GM19395 (cell line): ENCODE data around the gene SAP25.
A peak's percentile ranks its signal among the peaks of the same experiment; 100 is the strongest.
"Not testable (repeated sequence)": the region's sequence is repeated elsewhere in the genome, so short reads cannot be mapped to it uniquely, and the experiment has no call there.

Experiments used
- ATAC-seq: cut with Tn5 transposase; IDR thresholded peaks from one replicate; pipeline ENCODE4 v1.9.1; 2021; ENCODE audit warnings: mild to moderate bottlenecking, moderate library complexity; ENCODE audit not compliant: unreplicated experiment

The SAP25 gene

DNA sequence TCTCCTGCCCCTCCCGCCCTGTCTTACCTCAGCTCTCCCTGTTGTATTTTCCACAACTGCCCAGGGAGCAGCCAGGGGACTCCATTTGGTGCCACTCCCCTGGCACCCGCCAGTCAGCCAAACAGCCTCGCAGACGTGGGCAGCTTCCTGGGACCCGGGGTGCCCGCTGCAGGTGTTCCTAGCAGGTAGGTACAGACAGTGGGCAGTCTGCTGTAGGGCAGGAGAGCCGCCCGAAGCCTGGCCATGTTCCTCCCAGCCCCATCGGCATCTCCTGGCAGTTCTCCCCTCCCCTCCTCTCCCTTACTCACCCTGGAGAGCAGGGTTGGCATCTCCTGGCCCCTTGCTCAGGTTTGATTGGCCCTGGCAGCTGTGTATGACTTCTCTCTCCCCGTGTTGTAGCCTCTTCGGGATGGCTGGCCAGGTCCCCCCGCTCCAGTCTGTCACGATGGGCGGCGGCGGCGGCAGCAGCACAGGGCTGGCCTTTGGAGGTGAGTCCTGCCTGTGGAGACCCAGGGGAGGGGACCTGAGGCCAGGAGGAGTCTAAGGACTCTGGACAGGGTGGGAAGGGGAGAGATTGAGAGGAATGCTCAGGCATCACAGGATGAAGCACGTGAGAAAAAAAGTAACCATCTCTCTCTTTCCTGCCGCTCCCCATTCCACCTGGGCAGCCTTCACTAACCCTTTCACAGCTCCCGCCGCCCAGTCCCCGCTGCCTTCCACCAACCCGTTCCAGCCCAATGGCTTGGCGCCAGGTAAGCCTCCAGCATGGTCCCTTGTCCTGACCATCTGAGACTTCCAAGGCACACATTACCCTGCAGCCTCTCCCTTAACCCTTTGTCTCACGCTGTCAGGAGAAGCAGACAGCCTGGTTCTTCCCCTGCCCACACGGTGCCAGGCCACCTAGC is 11.3 kb downstream of the SAP25 start:
- no peak for ATAC-seq

DNA sequence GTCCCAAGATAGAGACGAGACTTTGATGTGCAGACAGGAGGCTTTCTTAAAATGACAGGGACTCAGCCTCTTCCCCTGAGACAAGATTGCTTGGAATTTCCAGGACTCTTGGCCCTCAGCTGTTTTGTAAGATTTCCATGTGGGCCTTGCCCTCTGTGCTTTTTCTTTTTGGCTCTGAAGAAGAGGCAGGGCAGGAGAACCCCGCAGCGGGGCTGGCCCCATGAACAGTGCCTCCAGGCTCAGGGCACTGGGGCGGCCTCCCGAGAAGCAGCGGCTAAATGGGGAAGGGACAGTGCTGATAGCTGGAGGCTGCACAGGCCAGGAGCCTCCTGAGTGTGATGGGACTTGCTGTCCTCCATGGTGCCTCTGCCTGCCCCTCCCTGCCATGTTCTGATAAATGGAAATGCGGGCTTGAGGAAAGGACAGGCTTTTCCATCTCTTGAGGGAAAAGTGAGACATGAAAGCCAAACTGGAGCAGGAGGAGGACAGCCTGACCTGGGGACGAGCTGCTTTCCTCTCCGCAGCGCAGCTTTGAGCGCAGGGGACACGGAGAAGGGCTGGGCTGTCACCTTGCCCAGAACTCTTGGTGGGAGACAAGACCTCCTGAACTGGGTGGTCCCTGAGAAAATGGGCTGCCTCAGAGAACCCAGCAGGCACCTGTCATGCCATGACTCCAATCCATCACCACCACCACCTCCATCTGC is 12.1 kb downstream of the SAP25 start:
- no peak for ATAC-seq

DNA sequence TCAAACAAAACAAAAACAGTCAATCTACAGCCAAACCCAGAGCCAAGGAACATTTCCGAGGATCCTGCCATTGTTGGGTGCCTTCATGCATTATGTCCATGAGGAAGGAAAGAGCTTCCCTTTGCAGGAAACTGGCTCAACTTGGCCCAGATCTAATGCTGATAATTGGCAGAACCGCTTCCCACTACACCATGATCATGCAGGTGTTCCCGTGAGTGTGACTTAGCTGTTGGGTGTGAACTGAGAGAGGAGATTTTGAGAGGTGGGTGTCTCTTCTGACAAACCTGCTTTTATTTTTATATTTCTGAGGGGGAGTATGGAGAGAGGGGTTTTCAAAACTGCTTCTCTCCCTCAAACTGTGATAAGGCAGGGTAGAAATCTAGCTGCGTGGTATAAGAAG is 14.6 kb downstream of the SAP25 start:
- peak; percentile 14 for ATAC-seq

DNA sequence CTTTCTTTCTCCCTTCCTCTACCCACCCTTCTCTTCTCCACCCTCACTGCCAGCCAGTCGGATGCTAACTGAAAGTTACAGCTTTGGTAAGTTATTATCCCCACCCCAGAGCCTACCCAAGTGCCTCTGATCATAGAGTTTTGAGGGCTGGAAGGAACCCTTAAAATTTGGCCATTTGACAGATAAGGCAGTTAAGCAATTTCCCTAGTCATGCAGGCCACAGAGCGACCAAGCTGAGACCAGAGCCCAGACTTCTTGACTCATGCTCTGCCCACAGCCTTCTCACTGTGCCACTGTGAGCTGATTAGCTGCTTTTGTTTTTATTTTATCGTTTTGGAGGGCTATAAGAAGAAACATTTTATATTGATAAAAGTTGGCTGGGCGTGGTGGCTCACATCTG is 17.2 kb downstream of the SAP25 start:
- no peak for ATAC-seq

DNA sequence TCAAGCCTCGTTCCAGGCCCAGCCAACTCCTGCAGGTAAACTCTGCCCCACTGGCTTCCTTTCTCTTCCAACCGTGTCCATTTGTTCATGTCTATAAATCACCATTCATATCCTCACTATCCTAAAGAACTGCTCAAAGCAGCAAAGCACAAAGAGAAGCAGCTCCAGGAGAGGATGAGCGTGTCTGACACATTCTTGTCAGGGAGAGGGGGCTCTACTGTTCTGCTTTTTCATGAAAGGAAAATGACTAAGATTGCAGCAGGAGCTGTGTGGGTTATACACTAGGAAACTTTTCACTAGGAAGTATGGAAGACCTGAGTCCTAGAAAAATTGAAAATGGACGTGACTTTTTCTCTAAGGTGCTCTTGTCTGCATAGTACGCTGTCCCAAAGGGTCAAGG is 18.0 kb downstream of the SAP25 start:
- ATAC-seq, result no peak

DNA sequence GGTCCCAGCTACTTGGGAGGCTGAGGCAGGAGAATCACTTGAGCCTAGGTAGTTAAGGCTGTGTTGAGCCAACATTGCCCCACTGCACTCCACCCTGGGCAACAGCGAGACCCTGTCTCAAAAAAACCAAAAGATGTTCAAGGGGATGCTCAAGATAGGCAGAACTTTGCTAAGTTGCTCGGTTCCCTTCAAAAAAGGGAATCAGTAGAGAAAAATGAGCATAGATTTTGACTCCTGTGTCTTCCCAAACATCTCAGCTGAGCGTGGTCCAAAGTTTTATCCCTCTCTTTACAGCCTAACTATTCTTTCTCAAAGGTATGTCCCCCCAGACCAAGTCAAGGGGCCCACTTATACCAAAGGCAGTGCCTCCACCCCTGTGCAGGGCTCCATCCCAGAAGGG is 20.7 kb downstream of the SAP25 start:
- no peak for ATAC-seq

DNA sequence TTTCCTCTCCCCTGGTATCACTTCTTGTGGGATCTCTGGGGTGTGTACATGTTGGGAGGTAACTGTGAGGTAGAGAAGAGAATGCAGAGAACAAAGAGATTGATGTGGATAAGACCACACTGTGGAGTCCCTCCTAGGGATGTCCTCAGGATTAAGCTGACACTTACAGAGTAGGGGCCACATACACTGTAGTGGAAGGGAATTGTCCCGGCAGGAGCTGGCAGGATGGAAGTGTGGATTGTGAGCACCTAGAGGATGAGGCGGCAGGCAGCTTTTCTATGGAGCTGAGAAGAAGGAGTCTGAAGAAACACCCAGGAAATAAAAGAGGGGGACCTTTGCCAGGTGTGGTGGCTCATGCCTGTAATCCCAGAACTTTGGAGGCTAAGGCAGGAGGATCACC is 21.2 kb downstream of the SAP25 start:
- no peak for ATAC-seq

DNA sequence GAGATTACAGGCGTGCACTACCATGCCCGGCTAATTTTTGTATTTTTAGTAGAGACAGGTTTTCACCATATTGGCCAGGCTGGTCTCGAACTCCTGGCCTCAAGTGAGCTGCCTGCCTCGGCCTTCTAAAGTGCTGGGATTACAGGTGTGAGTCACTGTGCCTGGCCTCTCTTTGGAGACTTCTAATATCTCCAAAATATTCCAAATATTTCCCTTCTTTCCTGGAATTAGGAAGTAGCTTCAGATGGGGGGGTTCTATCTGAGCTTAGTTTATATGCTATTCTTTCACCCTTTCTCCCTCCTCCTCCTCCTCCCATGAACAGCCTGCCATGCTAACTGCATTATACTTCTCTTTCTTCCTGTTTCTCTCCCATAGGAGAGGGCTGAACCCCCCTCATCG is 25.3 kb downstream of the SAP25 start:
- not testable (repeated sequence) for ATAC-seq

DNA sequence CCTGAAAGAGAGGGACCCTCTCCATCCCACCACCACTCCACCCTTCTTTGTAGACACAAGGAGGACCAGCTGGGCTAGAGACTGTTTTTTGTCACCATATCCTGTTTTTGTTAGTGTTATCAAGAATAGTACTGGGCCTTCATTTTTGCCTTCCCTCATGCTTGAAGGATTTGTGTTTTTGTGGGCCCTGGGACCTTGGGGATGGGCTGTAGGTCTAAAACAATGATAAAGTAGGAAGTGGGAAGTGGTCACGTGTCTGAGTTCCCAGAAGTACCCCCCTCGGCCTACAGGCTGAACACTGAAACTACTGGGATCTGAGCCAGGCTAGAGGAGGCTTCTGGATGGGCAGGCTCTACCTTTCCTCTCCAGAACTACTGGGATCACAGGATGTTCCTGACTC is 25.8 kb downstream of the SAP25 start:
- ATAC-seq, result no peak

DNA sequence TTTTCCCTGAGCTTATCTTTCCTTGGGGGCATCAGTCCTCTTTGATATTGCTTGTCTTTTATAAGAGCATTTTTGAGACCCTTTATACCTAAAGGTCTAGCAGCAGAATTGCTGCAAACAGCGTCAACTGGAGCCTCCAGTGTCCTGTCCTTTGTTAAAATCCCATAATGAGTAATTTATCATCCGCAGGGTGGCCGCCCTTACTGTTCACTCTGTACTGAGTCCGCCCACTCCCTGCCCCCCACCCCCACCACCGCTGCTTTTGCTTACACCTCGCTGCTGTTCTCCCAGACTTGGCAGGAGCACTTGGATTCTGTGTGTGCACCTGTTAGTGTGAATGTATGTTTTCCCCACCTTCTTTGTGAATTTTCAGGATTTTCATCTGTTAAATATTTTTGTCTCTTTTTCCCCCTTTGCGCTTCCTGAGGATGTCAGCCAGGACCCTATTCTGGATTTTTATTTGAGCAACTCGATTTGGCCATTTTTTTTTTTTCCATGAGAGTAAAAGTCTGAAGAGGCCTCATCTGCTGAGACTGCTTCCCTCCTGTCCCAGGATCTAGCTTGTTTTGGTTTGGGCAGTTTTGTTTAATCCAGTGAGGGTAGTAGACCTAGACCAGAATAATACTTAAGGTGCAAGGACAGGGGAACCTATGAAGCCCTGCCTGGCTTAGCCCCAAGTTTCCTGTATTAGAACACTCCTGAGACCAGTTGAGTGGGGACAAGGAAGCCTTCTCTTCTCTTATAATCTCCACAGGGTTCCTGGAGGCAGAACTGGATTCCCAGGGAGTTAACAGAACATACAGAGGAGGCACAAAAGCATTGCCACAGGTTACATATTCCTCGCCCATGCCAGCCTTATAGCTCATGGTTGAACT is 26.5 kb downstream of the SAP25 start:
- ATAC-seq, result no peak

DNA sequence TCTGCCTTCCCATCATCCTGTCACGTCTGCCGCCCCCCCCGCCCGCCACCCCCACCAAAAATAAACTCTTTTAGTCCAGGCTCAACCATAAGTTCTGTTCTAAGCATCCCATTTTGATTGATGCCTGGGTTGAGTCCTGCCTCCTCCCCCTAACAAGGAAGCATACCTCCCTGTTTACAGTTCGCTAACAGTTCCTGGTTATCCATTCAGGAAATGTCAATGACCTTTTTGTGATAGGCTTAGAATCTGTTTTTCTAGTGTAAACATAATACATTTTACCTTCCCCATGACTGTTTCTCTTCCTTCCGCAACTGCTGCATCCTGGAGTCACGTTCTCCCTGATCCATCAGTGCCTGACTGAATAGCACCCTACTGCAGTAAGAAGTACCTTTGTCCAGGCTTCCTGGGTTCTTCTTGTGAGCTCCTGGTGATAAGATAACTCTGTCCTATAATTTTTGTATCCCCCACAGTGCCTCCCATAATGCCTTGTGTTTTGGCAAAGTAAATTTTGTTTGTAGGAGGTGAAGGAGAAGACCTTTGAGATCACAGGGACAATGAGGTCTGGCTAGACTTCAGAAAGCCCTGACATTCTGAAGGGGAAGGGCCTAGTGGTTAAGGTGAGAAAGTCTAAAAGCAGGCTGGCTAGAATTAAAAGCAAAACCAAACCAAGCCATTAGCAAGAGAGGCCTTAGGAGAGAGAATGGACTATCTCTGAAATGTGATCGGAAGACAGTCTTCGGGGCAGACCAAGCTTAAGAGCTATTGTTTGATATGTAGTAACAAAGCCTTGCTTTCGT is 27.4 kb downstream of the SAP25 start:
- peak; percentile 42 for ATAC-seq

DNA sequence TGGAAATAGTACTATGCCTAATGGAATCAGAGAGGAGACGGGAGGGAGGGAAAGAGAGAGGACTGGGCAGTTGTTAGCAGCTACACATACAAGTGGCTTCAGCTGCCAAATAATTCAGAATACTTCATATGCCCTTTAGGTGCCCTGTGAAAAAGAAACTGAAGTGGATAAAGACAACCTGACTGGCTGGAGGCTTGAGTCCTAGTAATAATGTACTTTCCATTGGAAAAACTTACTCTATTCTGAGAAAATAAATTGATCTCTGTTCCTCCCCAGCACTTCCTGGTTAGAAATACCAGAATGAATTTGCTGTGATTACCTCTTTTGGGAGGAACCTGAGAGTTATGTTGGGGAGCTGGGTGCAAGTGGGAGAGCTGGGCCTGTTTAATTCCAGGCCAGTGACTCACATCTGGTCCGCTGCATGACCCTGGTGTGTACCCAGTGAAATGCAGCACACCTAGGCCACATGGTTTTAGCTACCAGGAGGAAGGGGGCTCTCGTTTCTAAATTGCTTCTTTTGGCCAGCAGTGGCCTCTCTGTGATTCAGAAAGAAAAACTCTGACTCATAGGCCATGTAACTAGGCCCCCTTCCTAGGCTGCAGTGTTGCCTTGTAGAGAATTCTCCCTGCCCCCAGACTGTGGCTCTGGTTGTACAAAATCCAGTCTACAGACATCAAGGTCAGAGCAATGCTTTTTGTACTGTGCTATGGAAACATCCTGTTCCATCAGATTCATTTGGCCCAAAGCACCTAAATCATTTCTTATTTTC is 28.2 kb downstream of the SAP25 start:
- peak; percentile 53 for ATAC-seq

DNA sequence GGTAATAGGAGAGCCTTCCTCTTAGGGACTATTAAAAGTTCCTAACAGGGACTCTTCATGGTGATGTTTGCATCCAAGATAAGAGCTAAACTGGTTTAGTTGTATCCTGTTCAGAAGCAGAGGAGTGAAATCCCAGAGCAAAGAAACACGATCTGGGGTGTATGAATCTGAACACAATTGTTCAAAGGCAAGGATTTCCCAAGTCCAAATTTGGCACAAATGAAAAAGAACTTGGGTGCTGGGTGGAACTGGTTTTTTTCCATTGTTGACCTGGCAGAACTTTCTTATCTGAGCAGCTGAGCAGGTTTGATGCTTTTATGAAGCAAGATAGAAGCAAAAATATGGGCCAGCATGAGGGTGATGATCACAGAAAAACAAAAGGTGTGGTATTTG is 28.7 kb downstream of the SAP25 start:
- no peak for ATAC-seq

DNA sequence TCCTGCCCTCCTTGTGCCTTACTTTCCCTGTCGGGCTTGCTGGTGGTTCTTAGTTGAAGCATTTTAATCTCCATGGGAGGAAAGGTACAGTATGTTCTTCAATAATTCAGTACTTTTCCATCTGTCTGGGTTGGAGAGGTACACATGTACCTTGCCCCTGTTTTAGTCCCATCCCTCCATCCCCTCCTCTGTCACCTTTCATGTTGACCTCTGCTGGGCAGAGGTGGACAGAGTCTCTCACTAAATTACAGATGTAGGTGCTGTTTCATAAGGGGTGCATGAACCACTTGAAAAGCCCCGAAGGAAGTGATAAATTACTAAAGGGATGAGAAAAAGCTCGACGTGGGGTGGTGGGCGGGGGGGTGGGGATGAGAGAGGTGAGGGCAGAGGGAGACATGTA is 29.3 kb downstream of the SAP25 start:
- no peak for ATAC-seq

DNA sequence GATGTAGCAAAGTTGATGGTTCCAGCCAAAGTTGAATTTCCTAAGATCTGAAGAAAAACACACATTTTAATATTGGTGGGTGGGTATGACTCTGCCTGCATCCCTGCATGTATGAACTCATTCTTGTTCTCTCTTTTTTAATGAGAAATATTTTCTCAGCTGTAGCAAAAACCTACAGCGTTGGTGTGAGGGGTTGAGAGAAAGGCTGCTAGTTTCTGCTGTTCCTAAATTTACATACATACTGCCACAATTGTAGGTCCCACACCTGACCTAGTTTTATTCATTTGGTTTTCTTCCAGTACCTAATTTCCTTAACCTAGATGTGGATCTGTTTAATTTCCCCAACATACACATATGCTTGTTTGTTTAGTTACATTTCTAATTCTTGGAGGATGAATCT is 30.1 kb downstream of the SAP25 start:
- no peak for ATAC-seq

DNA sequence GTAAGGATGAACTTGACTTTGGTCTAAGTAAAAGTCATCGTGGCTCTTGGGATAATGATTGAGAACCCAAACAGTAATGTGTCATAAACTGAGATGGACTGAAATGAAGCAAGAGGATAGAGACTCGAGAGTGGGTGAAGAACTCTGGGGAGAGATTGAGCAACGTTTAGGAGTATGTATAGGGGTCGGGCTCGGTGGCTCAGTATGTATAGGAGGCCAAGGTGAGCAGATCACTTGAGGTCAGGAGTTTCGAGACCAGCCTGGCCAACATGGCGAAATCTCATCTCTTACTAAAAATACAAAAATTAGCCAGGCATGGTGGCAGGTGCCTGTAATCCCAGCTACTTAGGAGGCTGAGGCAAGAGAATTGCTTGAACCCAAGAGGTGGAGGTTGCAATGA is 32.4 kb downstream of the SAP25 start:
- ATAC-seq, result not testable (repeated sequence)

DNA sequence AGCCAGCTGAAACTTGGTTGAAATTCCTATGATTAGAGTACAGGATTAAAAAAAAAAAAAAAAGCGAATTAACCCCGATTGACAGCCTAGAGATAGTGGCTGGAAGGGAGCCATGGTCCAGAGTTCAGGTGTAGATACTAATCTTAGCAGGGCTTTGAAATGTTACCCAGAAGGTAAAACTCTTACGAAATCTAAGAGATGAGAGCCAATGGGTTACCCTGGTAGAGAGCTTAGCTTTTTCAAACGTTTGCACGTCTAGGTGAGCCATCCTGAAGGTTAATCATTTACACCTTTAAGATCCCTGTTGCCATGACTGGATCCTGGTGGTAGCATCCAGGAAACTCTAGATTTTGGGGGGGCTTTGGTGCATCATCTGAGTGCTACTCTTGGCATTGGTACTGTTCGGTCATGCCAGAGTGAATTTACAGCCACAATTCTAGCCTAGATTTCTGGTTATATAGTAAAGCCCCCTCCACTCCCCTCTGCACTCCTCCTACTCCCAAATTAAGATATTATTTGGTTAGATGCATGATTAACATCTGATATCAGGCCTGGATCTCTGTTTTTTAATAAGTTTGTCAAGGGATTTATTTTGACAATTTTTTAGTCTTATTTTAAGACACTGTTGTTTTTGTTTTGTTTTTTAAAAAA is 33.5 kb downstream of the SAP25 start:
- no peak for ATAC-seq

DNA sequence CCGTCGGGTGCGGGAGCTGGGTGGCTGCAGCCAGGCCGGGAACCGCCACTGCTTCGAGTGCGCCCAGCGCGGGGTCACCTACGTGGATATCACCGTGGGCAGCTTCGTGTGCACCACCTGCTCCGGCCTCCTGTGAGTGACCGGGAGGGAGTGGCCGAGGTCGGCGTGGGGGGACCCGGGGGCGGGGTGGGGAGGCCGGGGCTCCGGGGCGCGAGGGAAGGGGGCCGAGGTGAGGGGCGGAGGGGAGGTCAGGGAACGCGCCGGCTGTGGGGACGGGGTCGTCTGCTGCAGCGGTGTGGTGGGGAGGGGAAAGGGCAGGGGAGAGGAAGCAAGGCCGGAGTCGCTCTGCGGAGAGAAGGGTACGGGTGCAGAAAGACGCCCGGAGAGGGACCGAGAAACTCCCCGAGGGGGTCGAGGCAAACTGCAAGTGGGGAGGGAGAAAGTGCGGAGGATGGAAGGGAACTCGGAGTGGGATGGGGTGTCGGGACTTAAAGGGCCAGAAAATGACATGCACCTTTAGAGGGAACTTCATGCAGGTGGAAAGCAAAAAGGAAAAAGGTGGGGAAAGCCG is 34.2 kb downstream of the SAP25 start:
- no peak for ATAC-seq
